K562 (cell line): ENCODE measurements around the gene PSMA1. TPM values are rescaled to one million over a fixed set of nuclear protein-coding genes. Genes with fewer than 3 reads are reported as not detected.

Source experiments
- DIDO1 ChIP-seq: fragments of 450-650 bp; IDR thresholded peaks from 2 replicates; pipeline ENCODE4 v1.6.1; 2016; ENCODE audit warnings: low read depth, missing biosample characterization, missing genetic modification characterization
- FOXK2 ChIP-seq, 2 experiments: fragments of 450-650 bp; IDR thresholded peaks in 1 of 2; conservative IDR thresholded peaks in 1 of 2; 2 replicates each; pipeline ENCODE4 v1.6.1; 2016; ENCODE audit warnings: low read depth in 2 of 2, mild to moderate bottlenecking in 1 of 2
- HSF4 ChIP-seq: fragments of 250-450 bp; sonication (Bioruptor Pico); IDR thresholded peaks from 2 replicates; pipeline ENCODE4 v2.1.2; 2022; ENCODE audit warnings: mild to moderate bottlenecking, moderate library complexity, borderline replicate concordance
- NCOA6 ChIP-seq: fragments of 450-650 bp; IDR thresholded peaks from 2 replicates; pipeline ENCODE4 v1.6.1; 2017; ENCODE audit warnings: mild to moderate bottlenecking
- RB1 ChIP-seq: fragments of 450-650 bp; IDR thresholded peaks from 2 replicates; pipeline ENCODE4 v1.6.1; 2017; ENCODE audit warnings: low read depth, mild to moderate bottlenecking
- RBM17 ChIP-seq: fragments of 200-400 bp; formaldehyde crosslinking; IDR thresholded peaks from 2 replicates; pipeline ENCODE4 v1.6.1; 2017; ENCODE audit warnings: low read depth, mild to moderate bottlenecking, low read length, borderline replicate concordance
- RHOXF2B ChIP-seq: fragments of 250-450 bp; sonication (Bioruptor Pico); conservative IDR thresholded peaks from 2 replicates; pipeline ENCODE4 v1.5.1; 2021
- SMAD1 ChIP-seq: fragments of 150-350 bp; IDR thresholded peaks from 2 replicates; pipeline ENCODE4 v1.6.1; 2014; ENCODE audit warnings: low read length, low read depth; ENCODE audit not compliant: partially characterized antibody
- U2AF2 ChIP-seq: fragments of 200-400 bp; formaldehyde crosslinking; optimal IDR thresholded peaks from 2 replicates; pipeline ENCODE3; 2017; ENCODE audit warnings: low read depth, mild to moderate bottlenecking, low read length
- ZEB2 ChIP-seq: fragments of 450-650 bp; IDR thresholded peaks from 2 replicates; pipeline ENCODE4 v1.6.1; 2016
- ZFX ChIP-seq: sonication (generic); formaldehyde crosslinking; IDR thresholded peaks from 2 replicates; pipeline ENCODE4 v1.8.0; 2022; ENCODE audit warnings: mild to moderate bottlenecking, missing genetic modification reagents, moderate library complexity
- ZKSCAN8 ChIP-seq: fragments of 200-800 bp; sonication (Bioruptor generic); IDR thresholded peaks from 2 replicates; pipeline ENCODE4 v1.6.1; 2016; ENCODE audit warnings: missing genetic modification characterization, missing compliant biosample characterization
- polyA plus RNA-seq, 8 experiments: library from polyadenylated mRNA; depleted of rRNA in 4 of 8; stranded (reverse) in 5 of 8; unstranded in 3 of 8; fragments of >200 nt; fragmentation: Nextera tagmentation in 2 of 8; fragmentation: Illumina TruSeq in 1 of 8; extraction: Ambion mirVana in 2 of 8; extraction: Trizol in 1 of 8; gene quantifications; 2 replicates each; pipeline versions ENCODE4 v1.2.1 to v1.2.3, GENCODE V29; 2011 to 2014; ENCODE audit warnings: inconsistent platforms in 1 of 8, missing spikeins in 1 of 8
- total RNA-seq, 7 experiments: library from RNA; depleted of rRNA in 6 of 7; stranded (reverse); fragments of >200 nt in 6 of 7; fragmentation: Illumina TruSeq in 2 of 7; extraction: Trizol in 2 of 7; gene quantifications; 2 replicates each; pipeline versions ENCODE4 v1.2.1 to v1.2.3, GENCODE V29; 2011 to 2021; ENCODE audit warnings: low replicate concordance in 1 of 7
- TF ChIP-seq, protein P1 (sequence below), 3 experiments: IDR thresholded peaks in 2 of 3; conservative IDR thresholded peaks in 1 of 3; 2 replicates each; pipeline ENCODE4 v1.5.1; 2011 to 2012; ENCODE audit warnings: low read length in 3 of 3, mild to moderate bottlenecking in 3 of 3, control low read depth in 2 of 3, improper control_type of control experiment in 1 of 3, inconsistent platforms in 1 of 3, low read depth in 1 of 3, mixed read lengths in 1 of 3, moderate library complexity in 1 of 3; ENCODE audit not compliant: insufficient read depth in 2 of 3
- TF ChIP-seq, protein P2 (sequence below): fragments of 250-450 bp; sonication (Bioruptor Pico); IDR thresholded peaks from 2 replicates; pipeline ENCODE4 v1.4.0; 2020; ENCODE audit warnings: mild to moderate bottlenecking, moderate library complexity, borderline replicate concordance
- TF ChIP-seq, protein P3 (sequence below): fragments of 250-450 bp; sonication (Bioruptor Pico); IDR thresholded peaks from 2 replicates; pipeline ENCODE4 v1.4.0; 2020; ENCODE audit warnings: mild to moderate bottlenecking
- TF ChIP-seq, protein P4 (sequence below), 2 experiments: IDR thresholded peaks; 2 replicates each; pipeline ENCODE4 v1.6.1; 2012; ENCODE audit warnings: improper control_type of control experiment in 2 of 2, low read depth in 2 of 2, low read length in 2 of 2, borderline replicate concordance in 1 of 2

The PSMA1 gene
- total and polyA plus RNA-seq, 9 of the 15 experiments (the other 6 are each of a cell fraction or from before 2014, with no cell fraction given) = 283 to 1,007 (median 424) TPM

DNA sequence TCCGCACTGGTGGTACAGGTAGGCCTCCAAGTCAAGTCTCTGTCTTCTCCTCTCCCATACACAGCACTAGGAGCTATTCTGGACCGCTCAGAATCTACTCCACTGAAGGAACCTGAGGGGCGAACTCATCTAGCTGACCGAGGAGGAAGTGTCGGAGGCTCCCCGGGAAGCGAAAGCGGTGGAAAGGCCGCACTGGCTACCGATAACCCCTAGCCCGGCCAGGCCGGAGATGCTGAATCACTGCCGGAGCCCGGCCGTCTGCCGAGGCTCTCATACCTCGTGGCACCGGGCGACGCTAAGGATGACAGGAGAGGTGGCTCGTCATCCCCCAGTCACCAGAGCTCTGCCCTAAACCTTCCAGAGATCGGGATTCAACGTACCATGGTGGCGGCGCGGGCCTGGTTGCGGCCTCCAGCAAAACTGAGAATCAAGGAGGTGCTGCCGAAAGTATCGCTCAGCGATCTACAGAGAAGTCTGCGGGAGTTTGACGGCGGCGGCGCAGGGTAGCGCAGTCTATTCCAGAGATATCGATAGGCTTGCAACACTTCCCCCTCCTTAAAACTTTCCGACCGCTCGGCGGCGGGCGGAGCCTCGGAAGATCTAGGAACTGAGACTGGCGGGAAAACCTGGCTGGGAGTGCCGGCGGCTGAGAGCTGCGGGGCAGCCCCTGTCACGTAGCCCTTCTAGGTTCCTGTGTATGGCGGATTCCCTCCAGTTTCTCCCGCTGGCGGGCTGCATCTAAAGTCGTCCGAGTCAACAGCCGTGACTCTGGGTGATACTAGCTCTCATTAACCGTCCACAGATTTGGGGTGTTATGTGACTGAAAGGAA is at the start of gene PSMA1 (continued):
- no peak for TF ChIP-seq U2AF2
- TF ChIP-seq RHOXF2B (CRISPR knock-in tag) = no peak
- TF ChIP-seq, protein P1, sequence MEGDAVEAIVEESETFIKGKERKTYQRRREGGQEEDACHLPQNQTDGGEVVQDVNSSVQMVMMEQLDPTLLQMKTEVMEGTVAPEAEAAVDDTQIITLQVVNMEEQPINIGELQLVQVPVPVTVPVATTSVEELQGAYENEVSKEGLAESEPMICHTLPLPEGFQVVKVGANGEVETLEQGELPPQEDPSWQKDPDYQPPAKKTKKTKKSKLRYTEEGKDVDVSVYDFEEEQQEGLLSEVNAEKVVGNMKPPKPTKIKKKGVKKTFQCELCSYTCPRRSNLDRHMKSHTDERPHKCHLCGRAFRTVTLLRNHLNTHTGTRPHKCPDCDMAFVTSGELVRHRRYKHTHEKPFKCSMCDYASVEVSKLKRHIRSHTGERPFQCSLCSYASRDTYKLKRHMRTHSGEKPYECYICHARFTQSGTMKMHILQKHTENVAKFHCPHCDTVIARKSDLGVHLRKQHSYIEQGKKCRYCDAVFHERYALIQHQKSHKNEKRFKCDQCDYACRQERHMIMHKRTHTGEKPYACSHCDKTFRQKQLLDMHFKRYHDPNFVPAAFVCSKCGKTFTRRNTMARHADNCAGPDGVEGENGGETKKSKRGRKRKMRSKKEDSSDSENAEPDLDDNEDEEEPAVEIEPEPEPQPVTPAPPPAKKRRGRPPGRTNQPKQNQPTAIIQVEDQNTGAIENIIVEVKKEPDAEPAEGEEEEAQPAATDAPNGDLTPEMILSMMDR (IDR thresholded peaks at IDR 0.05 in 2 of 3, conservative IDR thresholded peaks at IDR 0.05 in 1 of 3; ENCODE audit: insufficient read depth in 2 of 3, low read depth in 1 of 3, low read length in 3 of 3) = peak in 1 of 3 experiments; percentile 28; a peak in 1 of 6 replicates
- peak; percentile 98 for TF ChIP-seq RB1
- TF ChIP-seq DIDO1 = peak; percentile 58
- peak; percentile 99 for TF ChIP-seq ZFX (CRISPR knock-in tag)
- TF ChIP-seq, protein P2, sequence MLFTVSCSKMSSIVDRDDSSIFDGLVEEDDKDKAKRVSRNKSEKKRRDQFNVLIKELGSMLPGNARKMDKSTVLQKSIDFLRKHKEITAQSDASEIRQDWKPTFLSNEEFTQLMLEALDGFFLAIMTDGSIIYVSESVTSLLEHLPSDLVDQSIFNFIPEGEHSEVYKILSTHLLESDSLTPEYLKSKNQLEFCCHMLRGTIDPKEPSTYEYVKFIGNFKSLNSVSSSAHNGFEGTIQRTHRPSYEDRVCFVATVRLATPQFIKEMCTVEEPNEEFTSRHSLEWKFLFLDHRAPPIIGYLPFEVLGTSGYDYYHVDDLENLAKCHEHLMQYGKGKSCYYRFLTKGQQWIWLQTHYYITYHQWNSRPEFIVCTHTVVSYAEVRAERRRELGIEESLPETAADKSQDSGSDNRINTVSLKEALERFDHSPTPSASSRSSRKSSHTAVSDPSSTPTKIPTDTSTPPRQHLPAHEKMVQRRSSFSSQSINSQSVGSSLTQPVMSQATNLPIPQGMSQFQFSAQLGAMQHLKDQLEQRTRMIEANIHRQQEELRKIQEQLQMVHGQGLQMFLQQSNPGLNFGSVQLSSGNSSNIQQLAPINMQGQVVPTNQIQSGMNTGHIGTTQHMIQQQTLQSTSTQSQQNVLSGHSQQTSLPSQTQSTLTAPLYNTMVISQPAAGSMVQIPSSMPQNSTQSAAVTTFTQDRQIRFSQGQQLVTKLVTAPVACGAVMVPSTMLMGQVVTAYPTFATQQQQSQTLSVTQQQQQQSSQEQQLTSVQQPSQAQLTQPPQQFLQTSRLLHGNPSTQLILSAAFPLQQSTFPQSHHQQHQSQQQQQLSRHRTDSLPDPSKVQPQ (CRISPR knock-in tag) = no peak
- TF ChIP-seq RBM17 = no peak
- TF ChIP-seq, protein P3, sequence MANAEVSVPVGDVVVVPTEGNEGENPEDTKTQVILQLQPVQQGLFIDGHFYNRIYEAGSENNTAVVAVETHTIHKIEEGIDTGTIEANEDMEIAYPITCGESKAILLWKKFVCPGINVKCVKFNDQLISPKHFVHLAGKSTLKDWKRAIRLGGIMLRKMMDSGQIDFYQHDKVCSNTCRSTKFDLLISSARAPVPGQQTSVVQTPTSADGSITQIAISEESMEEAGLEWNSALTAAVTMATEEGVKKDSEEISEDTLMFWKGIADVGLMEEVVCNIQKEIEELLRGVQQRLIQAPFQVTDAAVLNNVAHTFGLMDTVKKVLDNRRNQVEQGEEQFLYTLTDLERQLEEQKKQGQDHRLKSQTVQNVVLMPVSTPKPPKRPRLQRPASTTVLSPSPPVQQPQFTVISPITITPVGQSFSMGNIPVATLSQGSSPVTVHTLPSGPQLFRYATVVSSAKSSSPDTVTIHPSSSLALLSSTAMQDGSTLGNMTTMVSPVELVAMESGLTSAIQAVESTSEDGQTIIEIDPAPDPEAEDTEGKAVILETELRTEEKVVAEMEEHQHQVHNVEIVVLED (CRISPR knock-in tag) = peak; percentile 99
- TF ChIP-seq ZKSCAN8 = no peak; the same call in 1 of the 2 replicates
- 0 out of 2 replicates have a peak, but pooled peaks have one; percentile 33 for TF ChIP-seq ZEB2
- TF ChIP-seq NCOA6 = peak; percentile 84
- no peak for TF ChIP-seq HSF4 (CRISPR knock-in tag)
- TF ChIP-seq, protein P4, sequence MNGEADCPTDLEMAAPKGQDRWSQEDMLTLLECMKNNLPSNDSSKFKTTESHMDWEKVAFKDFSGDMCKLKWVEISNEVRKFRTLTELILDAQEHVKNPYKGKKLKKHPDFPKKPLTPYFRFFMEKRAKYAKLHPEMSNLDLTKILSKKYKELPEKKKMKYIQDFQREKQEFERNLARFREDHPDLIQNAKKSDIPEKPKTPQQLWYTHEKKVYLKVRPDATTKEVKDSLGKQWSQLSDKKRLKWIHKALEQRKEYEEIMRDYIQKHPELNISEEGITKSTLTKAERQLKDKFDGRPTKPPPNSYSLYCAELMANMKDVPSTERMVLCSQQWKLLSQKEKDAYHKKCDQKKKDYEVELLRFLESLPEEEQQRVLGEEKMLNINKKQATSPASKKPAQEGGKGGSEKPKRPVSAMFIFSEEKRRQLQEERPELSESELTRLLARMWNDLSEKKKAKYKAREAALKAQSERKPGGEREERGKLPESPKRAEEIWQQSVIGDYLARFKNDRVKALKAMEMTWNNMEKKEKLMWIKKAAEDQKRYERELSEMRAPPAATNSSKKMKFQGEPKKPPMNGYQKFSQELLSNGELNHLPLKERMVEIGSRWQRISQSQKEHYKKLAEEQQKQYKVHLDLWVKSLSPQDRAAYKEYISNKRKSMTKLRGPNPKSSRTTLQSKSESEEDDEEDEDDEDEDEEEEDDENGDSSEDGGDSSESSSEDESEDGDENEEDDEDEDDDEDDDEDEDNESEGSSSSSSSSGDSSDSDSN (IDR thresholded peaks at IDR 0.05; ENCODE audit: borderline replicate concordance in 1 of 2, low read depth in 2 of 2, low read length in 2 of 2) = peak; percentile 97 to 99
- TF ChIP-seq SMAD1 = peak; percentile 49
- peak; percentile 59 to 60; a peak in 1 of 4 replicates for TF ChIP-seq FOXK2 (conservative IDR thresholded peaks at IDR 0.05 in 1 of 2, IDR thresholded peaks at IDR 0.05 in 1 of 2; ENCODE audit: low read depth in 2 of 2)
